ENCODE data around the gene PDE6G. TPM values are rescaled to one million over a fixed set of nuclear protein-coding genes. Genes with fewer than 3 reads are reported as not detected.

The PDE6G gene
- total and polyA plus RNA-seq, 2 experiments from 2014 or later: 0.37 to 0.87 TPM

DNA sequence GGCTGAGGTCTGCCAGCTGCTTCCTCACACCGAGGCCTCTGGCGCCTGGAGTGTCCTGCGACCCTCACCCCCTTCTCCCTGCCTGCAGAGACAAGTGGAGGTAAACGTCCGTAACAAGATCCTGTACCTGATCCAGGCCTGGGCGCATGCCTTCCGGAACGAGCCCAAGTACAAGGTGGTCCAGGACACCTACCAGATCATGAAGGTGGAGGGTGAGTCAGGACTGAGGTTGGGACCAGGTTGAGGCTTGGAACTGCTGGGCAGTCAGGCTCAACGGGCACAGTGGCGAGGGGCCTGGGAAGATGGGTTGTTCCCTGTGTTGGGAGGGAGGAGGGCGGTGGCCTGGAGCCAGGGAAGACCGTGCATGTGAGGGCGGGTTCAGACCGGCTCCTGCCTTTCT, 32.3 kb upstream of the PDE6G start:
- no peak for DNase-seq (ENCODE audit: low spot score)
- H3K27ac ChIP-seq: no peak overlapping the region
- no peak overlapping the region for H3K4me2 ChIP-seq
- peaks cover 15% of the 10 kb centered on the region for H4K20me1 ChIP-seq (ENCODE audit: insufficient read depth, poor library complexity, severe bottlenecking)
- no peaks in the 10 kb centered on the region for H3K36me3 ChIP-seq (replicated peaks; ENCODE audit: insufficient read depth, low read depth)
- no peaks in the 10 kb centered on the region for H3K9me2 ChIP-seq (replicated peaks; ENCODE audit: insufficient read depth)
- WGBS (ENCODE audit: low lambda C conversion rate, missing lambda C conversion rate): 98% methylated on average over 14 of the region's 14 CpGs
- no peak for TF ChIP-seq EZH2phosphoT487 (IDR thresholded peaks at IDR 0.05; ENCODE audit: low read depth, severe bottlenecking, unreplicated experiment)
- no peak for TF ChIP-seq EZH2 (IDR thresholded peaks at IDR 0.05; ENCODE audit: borderline replicate concordance)
- no peak for TF ChIP-seq CTCF (IDR thresholded peaks at IDR 0.05; ENCODE audit: poor library complexity)
- H3K4me1 ChIP-seq (ENCODE audit: insufficient read depth): peaks cover 12% of the 10 kb centered on the region
- H2AFZ ChIP-seq: no peak overlapping the region
- no peaks in the 10 kb centered on the region for H3K9me3 ChIP-seq (ENCODE audit: low read depth)
- H3K4me3 ChIP-seq: no peak overlapping the region
- H3K27me3 ChIP-seq: no peaks in the 10 kb centered on the region
- peaks cover 44% of the 10 kb centered on the region for H3K79me2 ChIP-seq

- Histone ChIP-seq H4K20me1 (ENCODE audit: insufficient read depth, poor library complexity, severe bottlenecking) (peaks cover 15% of the 10 kb centered on the region), H3K4me3 (no peak overlapping the region), H3K4me1 (ENCODE audit: insufficient read depth) (peaks cover 12% of the 10 kb centered on the region), H3K79me2 (peaks cover 48% of the 10 kb centered on the region), H2AFZ (no peak overlapping the region), H3K27me3 (no peaks in the 10 kb centered on the region), H3K27ac (no peak overlapping the region), H3K9me3 (ENCODE audit: low read depth) (no peaks in the 10 kb centered on the region), H3K36me3 (replicated peaks; ENCODE audit: insufficient read depth, low read depth) (no peaks in the 10 kb centered on the region), H3K9me2 (replicated peaks; ENCODE audit: insufficient read depth) (no peaks in the 10 kb centered on the region), H3K4me2 (no peak overlapping the region)
- DNase-seq (ENCODE audit: low spot score): no peak
- WGBS (ENCODE audit: low lambda C conversion rate, missing lambda C conversion rate): 97% methylated on average over 40 of the region's 41 CpGs
- TF ChIP-seq EZH2 (IDR thresholded peaks at IDR 0.05; ENCODE audit: borderline replicate concordance) (no peak), CTCF (IDR thresholded peaks at IDR 0.05; ENCODE audit: poor library complexity) (no peak), EZH2phosphoT487 (IDR thresholded peaks at IDR 0.05; ENCODE audit: low read depth, severe bottlenecking, unreplicated experiment) (no peak)
Observed at GRCh38 chr17:81687770-81688541, 31.6 kb upstream of the PDE6G start.

GRCh38 chr17:81686614-81687013, 30.3 kb upstream of the PDE6G start:
- Histone ChIP-seq H3K27ac (no peak overlapping the region), H2AFZ (no peak overlapping the region), H3K4me3 (no peak overlapping the region), H3K4me1 (ENCODE audit: insufficient read depth) (peaks cover 18% of the 10 kb centered on the region), H3K4me2 (no peak overlapping the region), H3K9me2 (replicated peaks; ENCODE audit: insufficient read depth) (no peaks in the 10 kb centered on the region), H3K79me2 (peaks cover 55% of the 10 kb centered on the region), H3K27me3 (no peaks in the 10 kb centered on the region), H4K20me1 (ENCODE audit: insufficient read depth, poor library complexity, severe bottlenecking) (peaks cover 15% of the 10 kb centered on the region), H3K36me3 (replicated peaks; ENCODE audit: insufficient read depth, low read depth) (no peaks in the 10 kb centered on the region), H3K9me3 (ENCODE audit: low read depth) (no peaks in the 10 kb centered on the region)
- no peak for TF ChIP-seq EZH2phosphoT487 (IDR thresholded peaks at IDR 0.05; ENCODE audit: low read depth, severe bottlenecking, unreplicated experiment)
- DNase-seq (ENCODE audit: low spot score): no peak
- 97% methylated on average over 15 of the region's 20 CpGs for WGBS (ENCODE audit: low lambda C conversion rate, missing lambda C conversion rate)

DNA sequence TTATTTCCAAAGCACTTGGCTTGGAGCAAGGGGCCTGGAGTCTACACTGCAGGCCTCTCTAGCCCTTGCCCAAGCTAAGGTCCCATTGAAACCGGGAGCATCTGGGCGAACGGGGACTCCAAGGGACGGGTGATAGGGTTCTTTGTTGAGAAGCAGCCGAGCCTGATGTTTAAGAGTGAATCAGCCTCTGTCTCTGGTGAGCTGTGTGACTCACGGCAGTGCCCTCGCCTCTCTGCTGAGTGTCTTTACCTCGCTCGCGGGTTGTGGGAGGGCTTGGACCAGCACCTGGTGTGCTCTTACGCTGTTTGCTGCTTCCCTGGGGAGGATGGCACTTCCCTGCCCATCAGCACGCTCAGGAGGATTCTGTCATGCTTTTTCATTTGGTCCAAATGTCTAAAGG, 28.8 kb upstream of the PDE6G start:
- no peak overlapping the region for H3K4me3 ChIP-seq
- no peaks in the 10 kb centered on the region for H3K36me3 ChIP-seq (replicated peaks; ENCODE audit: insufficient read depth, low read depth)
- peak; percentile 55 for DNase-seq (ENCODE audit: low spot score)
- no peaks in the 10 kb centered on the region for H3K9me2 ChIP-seq (replicated peaks; ENCODE audit: insufficient read depth)
- H2AFZ ChIP-seq: no peak overlapping the region
- no peaks in the 10 kb centered on the region for H3K27me3 ChIP-seq
- H3K4me2 ChIP-seq: peak overlapping the region; percentile 93
- H3K9me3 ChIP-seq (ENCODE audit: low read depth): no peaks in the 10 kb centered on the region
- peaks cover 15% of the 10 kb centered on the region for H4K20me1 ChIP-seq (ENCODE audit: insufficient read depth, poor library complexity, severe bottlenecking)
- H3K27ac ChIP-seq: peak overlapping the region; percentile 47
- WGBS (ENCODE audit: low lambda C conversion rate, missing lambda C conversion rate): 84% methylated on average over 12 of the region's 12 CpGs
- peaks cover 65% of the 10 kb centered on the region for H3K79me2 ChIP-seq
- peaks cover 18% of the 10 kb centered on the region for H3K4me1 ChIP-seq (ENCODE audit: insufficient read depth)
- no peak for TF ChIP-seq EZH2phosphoT487 (IDR thresholded peaks at IDR 0.05; ENCODE audit: low read depth, severe bottlenecking, unreplicated experiment)
- no peak for TF ChIP-seq CTCF (IDR thresholded peaks at IDR 0.05; ENCODE audit: poor library complexity)
- no peak for TF ChIP-seq EZH2 (IDR thresholded peaks at IDR 0.05; ENCODE audit: borderline replicate concordance)

Measured in hepatocyte (in vitro differentiated cells).